Small intestine (tissue), 7 donors: Measurements from ENCODE around the gene ZFX. TPM values are rescaled to one million over a fixed set of nuclear protein-coding genes. Genes with fewer than 3 reads are reported as not detected.

ENCODE experiments used
- DNase-seq, 2 donors: peaks; one replicate each; pipeline versions ENCODE4 v3.0.0 to v3.0.0-alpha.2; 2013
- FAIRE-seq: peaks from 2 replicates; lab custom pipeline; 2012; peaks lifted over from hg19 to GRCh38; lab: Jason Lieb, UNC
- H3K27ac ChIP-seq, 3 donors: one replicate each; pipeline ENCODE4 v1.5.1; 2013; ENCODE audit warnings: low read length in 2 of 3, mild to moderate bottlenecking in 2 of 3, control low read depth in 1 of 3, inconsistent platforms in 1 of 3, low read depth in 1 of 3, moderate library complexity in 1 of 3
- H3K27me3 ChIP-seq, 3 donors: one replicate each; pipeline ENCODE4 v1.6.1; 2013; ENCODE audit warnings: low read length in 3 of 3, inconsistent platforms in 1 of 3; ENCODE audit not compliant: control insufficient read depth in 3 of 3, insufficient read depth in 3 of 3
- H3K36me3 ChIP-seq, 3 donors: one replicate each; pipeline ENCODE4 v1.6.1; 2013; ENCODE audit warnings: low read length in 3 of 3, inconsistent platforms in 1 of 3, low read depth in 1 of 3, mild to moderate bottlenecking in 1 of 3, moderate library complexity in 1 of 3; ENCODE audit not compliant: control insufficient read depth in 3 of 3, insufficient read depth in 2 of 3
- H3K4me1 ChIP-seq, 3 donors: one replicate each; pipeline ENCODE4 v1.6.1; 2013; ENCODE audit warnings: low read length in 2 of 3, inconsistent platforms in 1 of 3, low read depth in 1 of 3, mild to moderate bottlenecking in 1 of 3, moderate library complexity in 1 of 3; ENCODE audit not compliant: control insufficient read depth in 3 of 3, insufficient read depth in 2 of 3
- H3K4me3 ChIP-seq, 3 donors: one replicate each; pipeline ENCODE4 v1.5.1; 2013; ENCODE audit warnings: low read length in 3 of 3, control low read depth in 1 of 3, inconsistent platforms in 1 of 3, low read depth in 1 of 3, mild to moderate bottlenecking in 1 of 3, moderate library complexity in 1 of 3
- H3K9me3 ChIP-seq, 2 donors: one replicate each; pipeline ENCODE4 v1.6.1; 2013; ENCODE audit warnings: low read depth in 1 of 2, low read length in 1 of 2; ENCODE audit not compliant: control insufficient read depth in 2 of 2, insufficient read depth in 1 of 2
- WGBS, 3 donors: extraction: QIAGEN DNeasy Blood & Tissue Kit; methylation state at CpG; one replicate each; pipeline ENCODE4 v1.1.7; 2013; 5-methylcytosine and 5-hydroxymethylcytosine counted together
- polyA plus RNA-seq, 4 donors: library from polyadenylated mRNA; stranded (reverse) in 3 of 4; unstranded in 1 of 4; fragments of 200-250 nt in 3 of 4; fragments of 120-200 nt in 1 of 4; gene quantifications; one replicate each; pipeline versions ENCODE4 v1.2.1 to v1.2.3, GENCODE V29; 2013
- donor health status: healthy with polysubstance abuse.
- donor health status: control.
- donor health status: control.
- donor health status: Bipolar disorder and iron deficiency.
- donor health status: healthy.

The ZFX gene
- polyA plus RNA-seq, 4 donors, result 5.8 to 18.6 (median 6.7) TPM

GRCh38 chrX:24221872-24222271 lies 72.3 kb downstream of the ZFX start:
- DNase-seq, result no peak
- H3K27ac ChIP-seq, result no peak overlapping the region
- no peaks in the 10 kb centered on the region for H3K9me3 ChIP-seq
- H3K27me3 ChIP-seq, result no peaks in the 10 kb centered on the region
- H3K36me3 ChIP-seq, result no peaks in the 10 kb centered on the region
- H3K4me3 ChIP-seq, result no peak overlapping the region
- FAIRE-seq, result no peak
- 83 to 87% (median 83%) methylated on average over 5 of the region's 5 CpGs for WGBS, 3 donors
- H3K4me1 ChIP-seq, result no peaks in the 10 kb centered on the region

- Histone ChIP-seq H3K4me1 (no peaks in the 10 kb centered on the region), H3K4me3 (no peak overlapping the region), H3K27me3 (no peaks in the 10 kb centered on the region), H3K9me3 (no peaks in the 10 kb centered on the region), H3K36me3 (no peaks in the 10 kb centered on the region), H3K27ac (no peak overlapping the region)
- DNase-seq (no peak), FAIRE-seq (no peak)
Measured at GRCh38 chrX:24225265-24225664, 75.7 kb downstream of the ZFX start.

GRCh38 chrX:24226176-24226575 lies 76.6 kb downstream of the ZFX start:
- WGBS, 3 donors, result 89 to 96% (median 91%) methylated on average over 2 of the region's 2 CpGs
- FAIRE-seq, result no peak

GRCh38 chrX:24228596-24228995 lies 79.1 kb downstream of the ZFX start:
- FAIRE-seq, result no peak
- Histone ChIP-seq H3K9me3 (no peaks in the 10 kb centered on the region), H3K4me3 (no peak overlapping the region), H3K36me3 (no peaks in the 10 kb centered on the region), H3K27me3 (no peaks in the 10 kb centered on the region), H3K27ac (no peak overlapping the region), H3K4me1 (no peaks in the 10 kb centered on the region)
- WGBS, 3 donors, result 82 to 96% (median 92%) methylated on average over 5 of the region's 5 CpGs
- DNase-seq, result no peak

More at GRCh38 chrX:24226176-24226575, 76.6 kb downstream of the ZFX start:
- H3K4me1 ChIP-seq, result no peaks in the 10 kb centered on the region
- H3K4me3 ChIP-seq, result no peak overlapping the region
- no peak for DNase-seq
- no peaks in the 10 kb centered on the region for H3K27me3 ChIP-seq
- no peaks in the 10 kb centered on the region for H3K36me3 ChIP-seq
- no peak overlapping the region for H3K27ac ChIP-seq
- no peaks in the 10 kb centered on the region for H3K9me3 ChIP-seq

GRCh38 chrX:24229400-24229879 lies 79.9 kb downstream of the ZFX start:
- 77 to 88% (median 86%) methylated on average over 10 of the region's 10 CpGs for WGBS, 3 donors
- FAIRE-seq, result no peak
- H3K4me3 ChIP-seq, result no peak overlapping the region

GRCh38 chrX:24229976-24230375 lies 80.4 kb downstream of the ZFX start:
- Histone ChIP-seq H3K36me3 (no peaks in the 10 kb centered on the region), H3K9me3 (no peaks in the 10 kb centered on the region), H3K4me3 (no peak overlapping the region), H3K27me3 (no peaks in the 10 kb centered on the region), H3K27ac (no peak overlapping the region), H3K4me1 (no peaks in the 10 kb centered on the region)
- 57 to 68% (median 64%) methylated on average over 3 of the region's 3 CpGs for WGBS, 3 donors
- no peak for DNase-seq
- no peak for FAIRE-seq

More at GRCh38 chrX:24229400-24229879, 79.9 kb downstream of the ZFX start:
- DNase-seq, result no peak
- Histone ChIP-seq H3K9me3 (no peaks in the 10 kb centered on the region), H3K27ac (no peak overlapping the region), H3K4me1 (no peaks in the 10 kb centered on the region), H3K27me3 (no peaks in the 10 kb centered on the region), H3K36me3 (no peaks in the 10 kb centered on the region)

- 17 to 31% (median 29%) methylated on average over 3 of the region's 3 CpGs for WGBS, 3 donors
- DNase-seq (no peak), FAIRE-seq (no peak)
Measured at GRCh38 chrX:24231131-24231540, 81.6 kb downstream of the ZFX start.

GRCh38 chrX:24231641-24232179 lies 82.2 kb downstream of the ZFX start:
- DNase-seq (no peak), FAIRE-seq (no peak)
- H3K4me1 ChIP-seq, result peaks cover 0 to 1% (median 0%) of the 10 kb centered on the region in 3 donors
- no peak overlapping the region for H3K27ac ChIP-seq
- H3K9me3 ChIP-seq, result no peaks in the 10 kb centered on the region
- H3K4me3 ChIP-seq, result no peak overlapping the region
- no peaks in the 10 kb centered on the region for H3K36me3 ChIP-seq
- no peaks in the 10 kb centered on the region for H3K27me3 ChIP-seq
- WGBS, 3 donors, result 52 to 71% (median 64%) methylated on average over 1 of the region's 1 CpG

More at GRCh38 chrX:24231131-24231540, 81.6 kb downstream of the ZFX start:
- no peaks in the 10 kb centered on the region for H3K36me3 ChIP-seq
- H3K27ac ChIP-seq, result no peak overlapping the region
- H3K27me3 ChIP-seq, result no peaks in the 10 kb centered on the region
- H3K9me3 ChIP-seq, result no peaks in the 10 kb centered on the region
- no peak overlapping the region for H3K4me3 ChIP-seq
- H3K4me1 ChIP-seq, result peaks cover 0 to 1% (median 0%) of the 10 kb centered on the region in 3 donors

- FAIRE-seq, result no peak
- Histone ChIP-seq H3K27me3 (no peaks in the 10 kb centered on the region), H3K4me1 (peaks cover 0 to 1% (median 0%) of the 10 kb centered on the region in 3 donors)
Measured at GRCh38 chrX:24232796-24233195, 83.3 kb downstream of the ZFX start.

More at GRCh38 chrX:24232796-24233195, 83.3 kb downstream of the ZFX start:
- Histone ChIP-seq H3K4me3 (no peak overlapping the region), H3K36me3 (no peaks in the 10 kb centered on the region), H3K27ac (no peak overlapping the region), H3K9me3 (no peaks in the 10 kb centered on the region)
- no peak for DNase-seq
